ENCODE measurements around the gene ABCA7. TPM values are rescaled to one million over a fixed set of nuclear protein-coding genes. Genes with fewer than 3 reads are reported as not detected.

Gene ABCA7
- total and polyA plus RNA-seq, 2 of the 8 experiments (the other 6 are each of a cell fraction or from before 2014, with no cell fraction given): 10.4 to 25.6 TPM

GRCh38 chr19:1108291-1109031, 68.6 kb downstream of the ABCA7 start (continued):
- TF ChIP-seq CHD7 (IDR thresholded peaks at IDR 0.05; ENCODE audit: insufficient replicate concordance, low read length): no peak
- no peak for TF ChIP-seq JUN (IDR thresholded peaks at IDR 0.05; ENCODE audit: low read depth, low read length)
